ENCODE measurements around the gene IGF2BP2. TPM values are rescaled to one million over a fixed set of nuclear protein-coding genes. Genes with fewer than 3 reads are reported as not detected.

Gene IGF2BP2
- total and polyA plus RNA-seq, 2 of the 13 experiments (the other 11 are each of a cell fraction or from before 2014, with no cell fraction given) = 6.5 to 46.0 TPM

DNA sequence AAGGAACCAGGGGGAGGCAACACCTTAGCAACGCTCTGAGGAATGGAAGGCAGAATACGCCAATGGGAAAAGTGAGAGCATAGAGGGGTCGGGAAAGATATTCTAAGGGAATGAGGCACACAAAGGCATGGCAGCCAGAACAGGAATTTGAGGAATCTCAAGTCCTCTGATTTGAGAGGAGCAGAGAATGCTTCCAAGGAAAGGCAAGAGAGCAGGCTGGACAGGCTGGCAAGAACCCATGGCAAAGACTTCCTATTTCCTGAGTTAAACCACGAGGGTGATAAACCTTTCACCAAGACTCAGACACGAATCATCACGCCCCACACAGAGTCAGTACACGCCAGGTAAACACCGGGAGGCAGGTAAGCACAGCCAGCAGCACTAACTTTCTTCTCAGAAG, 109.8 kb downstream of the IGF2BP2 start:
- Histone ChIP-seq H2AFZ (ENCODE audit: low read length) (no peak overlapping the region), H3K27ac (ENCODE audit: extremely low read length, insufficient read depth, low read length) (no peak overlapping the region), H4K20me1 (ENCODE audit: insufficient read depth, low read length) (peaks cover 73% of the 10 kb centered on the region), H3K4me2 (ENCODE audit: low read depth, low read length) (no peak overlapping the region), H3K9me3 (ENCODE audit: low read length) (no peaks in the 10 kb centered on the region), H3K36me3 (replicated peaks in 1 of 2; ENCODE audit: control insufficient read depth in 1 of 2, insufficient read depth in 2 of 2, low read length in 2 of 2) (no peaks in the 10 kb centered on the region; a peak in 1 of 5 replicates), H3K4me3 (replicated peaks in 1 of 3; ENCODE audit: insufficient read depth in 1 of 3, low read depth in 2 of 3, low read length in 3 of 3) (no peak overlapping the region), H3K4me1 (ENCODE audit: insufficient read depth, low read length) (peaks cover 97% of the 10 kb centered on the region), H3K9ac (ENCODE audit: insufficient read depth, low read depth, low read length) (no peak overlapping the region), H3K79me2 (ENCODE audit: insufficient read depth, low read length) (peaks cover 93% of the 10 kb centered on the region), H3K27me3 (ENCODE audit: control insufficient read depth in 1 of 2, insufficient read depth in 2 of 2, low read length in 2 of 2) (no peaks in the 10 kb centered on the region)
- intact Hi-C loops (cut with micrococcal nuclease; ENCODE audit: unreplicated experiment) = no loop called here
- POLR2A ChIA-PET = no interaction called here
- in situ Hi-C loops (cut with HindIII; ENCODE audit: extremely low pct_ligation_motif_present, low pct_unique_long_range_greater_than_20kb) = no loop called here
- BruUV-seq (replicated peaks) = no TSS peak
- 93% methylated on average over 8 of the region's 8 CpGs for WGBS (ENCODE audit: low lambda C conversion rate)
- TF ChIP-seq, protein P1, sequence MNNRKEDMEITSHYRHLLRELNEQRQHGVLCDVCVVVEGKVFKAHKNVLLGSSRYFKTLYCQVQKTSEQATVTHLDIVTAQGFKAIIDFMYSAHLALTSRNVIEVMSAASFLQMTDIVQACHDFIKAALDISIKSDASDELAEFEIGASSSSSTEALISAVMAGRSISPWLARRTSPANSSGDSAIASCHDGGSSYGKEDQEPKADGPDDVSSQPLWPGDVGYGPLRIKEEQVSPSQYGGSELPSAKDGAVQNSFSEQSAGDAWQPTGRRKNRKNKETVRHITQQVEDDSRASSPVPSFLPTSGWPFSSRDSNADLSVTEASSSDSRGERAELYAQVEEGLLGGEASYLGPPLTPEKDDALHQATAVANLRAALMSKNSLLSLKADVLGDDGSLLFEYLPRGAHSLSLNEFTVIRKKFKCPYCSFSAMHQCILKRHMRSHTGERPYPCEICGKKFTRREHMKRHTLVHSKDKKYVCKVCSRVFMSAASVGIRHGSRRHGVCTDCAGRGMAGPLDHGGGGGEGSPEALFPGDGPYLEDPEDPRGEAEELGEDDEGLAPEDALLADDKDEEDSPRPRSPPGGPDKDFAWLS (CRISPR knock-in tag; IDR thresholded peaks at IDR 0.05; ENCODE audit: borderline replicate concordance) = no peak
- no peak for TF ChIP-seq ZNF235 (CRISPR knock-in tag; IDR thresholded peaks at IDR 0.05; ENCODE audit: borderline replicate concordance)
- TF ChIP-seq RBM22 (optimal IDR thresholded peaks at IDR 0.05; ENCODE audit: low read length) = peak; percentile 61
- no peak for TF ChIP-seq PREB (CRISPR knock-in tag; IDR thresholded peaks at IDR 0.05)
- TF ChIP-seq, protein P2, sequence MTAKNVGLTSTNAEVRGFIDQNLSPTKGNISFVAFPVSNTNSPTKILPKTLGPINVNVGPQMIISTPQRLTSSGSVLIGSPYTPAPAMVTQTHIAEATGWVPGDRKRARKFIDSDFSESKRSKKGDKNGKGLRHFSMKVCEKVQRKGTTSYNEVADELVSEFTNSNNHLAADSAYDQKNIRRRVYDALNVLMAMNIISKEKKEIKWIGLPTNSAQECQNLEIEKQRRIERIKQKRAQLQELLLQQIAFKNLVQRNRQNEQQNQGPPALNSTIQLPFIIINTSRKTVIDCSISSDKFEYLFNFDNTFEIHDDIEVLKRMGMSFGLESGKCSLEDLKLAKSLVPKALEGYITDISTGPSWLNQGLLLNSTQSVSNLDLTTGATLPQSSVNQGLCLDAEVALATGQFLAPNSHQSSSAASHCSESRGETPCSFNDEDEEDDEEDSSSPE (CRISPR knock-in tag; IDR thresholded peaks at IDR 0.05) = no peak
- ATAC-seq (no peak), FAIRE-seq (no peak), DNase-seq (ENCODE audit: low spot score) (no peak)
- CTCF ChIA-PET (ENCODE audit: low intra/inter-chr PET ratio, low total read pairs) = no interaction called here
